ENCODE measurements around the gene PPFIA4. TPM values are rescaled to one million over a fixed set of nuclear protein-coding genes. Genes with fewer than 3 reads are reported as not detected.
A peak's percentile ranks its signal among the peaks of the same experiment; 100 is the strongest.

PPFIA4 gene
- total RNA-seq, 1 experiment from 2014 or later, result not detected

GRCh38 chr1:203082231-203082505, 55.9 kb downstream of the PPFIA4 start:
- no peak overlapping the region for H3K4me3 ChIP-seq (ENCODE audit: low read length)
- no peak overlapping the region for H2AFZ ChIP-seq (ENCODE audit: low read length)
- no peak overlapping the region for H3K4me2 ChIP-seq (ENCODE audit: low read depth, low read length, poor library complexity, severe bottlenecking)
- no peaks in the 10 kb centered on the region for H3K9me2 ChIP-seq (replicated peaks; ENCODE audit: insufficient read depth, low read length)
- no peak overlapping the region for H3K9ac ChIP-seq (ENCODE audit: low read length)
- H3K79me2 ChIP-seq (ENCODE audit: low read length), result no peaks in the 10 kb centered on the region
- H3K27ac ChIP-seq (ENCODE audit: low read length), result no peak overlapping the region
- no peak for DNase-seq
- H3K4me1 ChIP-seq (ENCODE audit: low read length), result 0 out of 2 replicates have a peak, but pooled peaks cover 3% of the 10 kb centered on the region
- H3K9me3 ChIP-seq (ENCODE audit: low read length), result no peaks in the 10 kb centered on the region
- H3K27me3 ChIP-seq (ENCODE audit: low read length), result no peaks in the 10 kb centered on the region
- H4K20me1 ChIP-seq (ENCODE audit: insufficient read depth, low read depth, low read length), result no peaks in the 10 kb centered on the region
- no peaks in the 10 kb centered on the region for H3K36me3 ChIP-seq (ENCODE audit: insufficient read depth, low read length)

- DNase-seq, result no peak
- Histone ChIP-seq H3K9me2 (replicated peaks; ENCODE audit: insufficient read depth, low read length) (no peaks in the 10 kb centered on the region), H3K9me3 (ENCODE audit: low read length) (no peaks in the 10 kb centered on the region), H3K36me3 (ENCODE audit: insufficient read depth, low read length) (no peaks in the 10 kb centered on the region), H4K20me1 (ENCODE audit: insufficient read depth, low read depth, low read length) (no peaks in the 10 kb centered on the region), H3K79me2 (ENCODE audit: low read length) (no peaks in the 10 kb centered on the region), H3K4me1 (ENCODE audit: low read length) (0 out of 2 replicates have a peak, but pooled peaks cover 3% of the 10 kb centered on the region), H3K27me3 (ENCODE audit: low read length) (no peaks in the 10 kb centered on the region), H3K4me3 (ENCODE audit: low read length) (no peak overlapping the region), H2AFZ (ENCODE audit: low read length) (no peak overlapping the region), H3K4me2 (ENCODE audit: low read depth, low read length, poor library complexity, severe bottlenecking) (no peak overlapping the region), H3K27ac (ENCODE audit: low read length) (no peak overlapping the region), H3K9ac (ENCODE audit: low read length) (no peak overlapping the region)
Observed at GRCh38 chr1:203082571-203083462, 56.5 kb downstream of the PPFIA4 start.

- Histone ChIP-seq H4K20me1 (ENCODE audit: insufficient read depth, low read depth, low read length) (no peaks in the 10 kb centered on the region), H3K9me2 (replicated peaks; ENCODE audit: insufficient read depth, low read length) (no peaks in the 10 kb centered on the region), H3K9me3 (ENCODE audit: low read length) (no peaks in the 10 kb centered on the region), H2AFZ (ENCODE audit: low read length) (no peak overlapping the region), H3K27me3 (ENCODE audit: low read length) (no peaks in the 10 kb centered on the region), H3K79me2 (ENCODE audit: low read length) (no peaks in the 10 kb centered on the region), H3K27ac (ENCODE audit: low read length) (no peak overlapping the region), H3K36me3 (ENCODE audit: insufficient read depth, low read length) (no peaks in the 10 kb centered on the region), H3K9ac (ENCODE audit: low read length) (no peak overlapping the region), H3K4me2 (ENCODE audit: low read depth, low read length, poor library complexity, severe bottlenecking) (no peak overlapping the region), H3K4me1 (ENCODE audit: low read length) (0 out of 2 replicates have a peak, but pooled peaks cover 3% of the 10 kb centered on the region), H3K4me3 (ENCODE audit: low read length) (no peak overlapping the region)
- DNase-seq, result peak; percentile 49
Observed at GRCh38 chr1:203083463-203083921, 57.2 kb downstream of the PPFIA4 start.

- no peaks in the 10 kb centered on the region for H3K36me3 ChIP-seq (ENCODE audit: insufficient read depth, low read length)
- no peaks in the 10 kb centered on the region for H3K79me2 ChIP-seq (ENCODE audit: low read length)
- no peak overlapping the region for H3K27ac ChIP-seq (ENCODE audit: low read length)
- H3K4me3 ChIP-seq (ENCODE audit: low read length), result no peak overlapping the region
- H3K9me3 ChIP-seq (ENCODE audit: low read length), result no peaks in the 10 kb centered on the region
- H3K4me1 ChIP-seq (ENCODE audit: low read length), result peaks cover 6% of the 10 kb centered on the region
- H3K4me2 ChIP-seq (ENCODE audit: low read depth, low read length, poor library complexity, severe bottlenecking), result no peak overlapping the region
- H4K20me1 ChIP-seq (ENCODE audit: insufficient read depth, low read depth, low read length), result no peaks in the 10 kb centered on the region
- H2AFZ ChIP-seq (ENCODE audit: low read length), result peak overlapping the region; percentile 32; the same call in 1 of the 2 replicates
- peak; percentile 91 for DNase-seq
- H3K27me3 ChIP-seq (ENCODE audit: low read length), result no peaks in the 10 kb centered on the region
- H3K9me2 ChIP-seq (replicated peaks; ENCODE audit: insufficient read depth, low read length), result no peaks in the 10 kb centered on the region
- H3K9ac ChIP-seq (ENCODE audit: low read length), result no peak overlapping the region
Observed at GRCh38 chr1:203084588-203085527, 58.6 kb downstream of the PPFIA4 start.

- no peaks in the 10 kb centered on the region for H4K20me1 ChIP-seq (ENCODE audit: insufficient read depth, low read depth, low read length)
- no peak for DNase-seq
Observed at GRCh38 chr1:203085528-203086406, 59.5 kb downstream of the PPFIA4 start, which contains the start of gene MYOG. TSS of gene MYOG (minus strand) at chr1:203086012. CDS start at chr1:203085961, 51 bp downstream.

GRCh38 chr1:203086992-203087763, 60.9 kb downstream of the PPFIA4 start:
- Histone ChIP-seq H3K4me1 (ENCODE audit: low read length) (peaks cover 17% of the 10 kb centered on the region), H3K79me2 (ENCODE audit: low read length) (no peaks in the 10 kb centered on the region), H2AFZ (ENCODE audit: low read length) (no peak overlapping the region), H3K4me3 (ENCODE audit: low read length) (no peak overlapping the region), H4K20me1 (ENCODE audit: insufficient read depth, low read depth, low read length) (no peaks in the 10 kb centered on the region), H3K27me3 (ENCODE audit: low read length) (no peaks in the 10 kb centered on the region), H3K36me3 (ENCODE audit: insufficient read depth, low read length) (no peaks in the 10 kb centered on the region), H3K9me2 (replicated peaks; ENCODE audit: insufficient read depth, low read length) (no peaks in the 10 kb centered on the region), H3K4me2 (ENCODE audit: low read depth, low read length, poor library complexity, severe bottlenecking) (no peak overlapping the region), H3K9me3 (ENCODE audit: low read length) (no peaks in the 10 kb centered on the region), H3K9ac (ENCODE audit: low read length) (no peak overlapping the region), H3K27ac (ENCODE audit: low read length) (no peak overlapping the region)
- no peak for DNase-seq

More at GRCh38 chr1:203085528-203086406, 59.5 kb downstream of the PPFIA4 start, which contains the start of gene MYOG:
- Histone ChIP-seq H3K4me1 (ENCODE audit: low read length) (peaks cover 14% of the 10 kb centered on the region), H3K4me2 (ENCODE audit: low read depth, low read length, poor library complexity, severe bottlenecking) (no peak within 1 kb of the TSS), H2AFZ (ENCODE audit: low read length) (peak within 1 kb of the TSS; percentile 32; the same call in 1 of the 2 replicates), H3K27ac (ENCODE audit: low read length) (no peak within 1 kb of the TSS), H3K36me3 (ENCODE audit: insufficient read depth, low read length) (no peaks in the 10 kb centered on the region), H3K9me3 (ENCODE audit: low read length) (no peaks in the 10 kb centered on the region), H3K4me3 (ENCODE audit: low read length) (no peak within 1 kb of the TSS), H3K9me2 (replicated peaks; ENCODE audit: insufficient read depth, low read length) (no peaks in the 10 kb centered on the region), H3K79me2 (ENCODE audit: low read length) (no peaks in the 10 kb centered on the region), H3K27me3 (ENCODE audit: low read length) (no peaks in the 10 kb centered on the region), H3K9ac (ENCODE audit: low read length) (no peak within 1 kb of the TSS)

GRCh38 chr1:203088441-203088840, 62.1 kb downstream of the PPFIA4 start:
- Histone ChIP-seq H3K79me2 (ENCODE audit: low read length) (no peaks in the 10 kb centered on the region), H3K4me1 (ENCODE audit: low read length) (peaks cover 14% of the 10 kb centered on the region), H3K9ac (ENCODE audit: low read length) (no peak overlapping the region), H4K20me1 (ENCODE audit: insufficient read depth, low read depth, low read length) (no peaks in the 10 kb centered on the region), H3K4me3 (ENCODE audit: low read length) (no peak overlapping the region), H3K36me3 (ENCODE audit: insufficient read depth, low read length) (no peaks in the 10 kb centered on the region), H3K27me3 (ENCODE audit: low read length) (no peaks in the 10 kb centered on the region), H3K9me2 (replicated peaks; ENCODE audit: insufficient read depth, low read length) (no peaks in the 10 kb centered on the region), H3K4me2 (ENCODE audit: low read depth, low read length, poor library complexity, severe bottlenecking) (no peak overlapping the region), H3K27ac (ENCODE audit: low read length) (no peak overlapping the region), H2AFZ (ENCODE audit: low read length) (no peak overlapping the region), H3K9me3 (ENCODE audit: low read length) (no peaks in the 10 kb centered on the region)
- no peak for DNase-seq
